ENCODE measurements around the gene HMOX2.

Gene HMOX2

GRCh38 chr16:4535627-4536108, 59.5 kb downstream of the HMOX2 start:
- no peak overlapping the region for H3K4me3 ChIP-seq (ENCODE audit: low read depth, low read length, poor library complexity, severe bottlenecking)
- H3K27ac ChIP-seq (ENCODE audit: low read depth, low read length, poor library complexity, severe bottlenecking): no peak overlapping the region
- TF ChIP-seq EZH2 (IDR thresholded peaks at IDR 0.05; ENCODE audit: borderline replicate concordance, low read length): no peak
- TF ChIP-seq CTCF (IDR thresholded peaks at IDR 0.05; ENCODE audit: low read length): no peak
- peaks cover 5% of the 10 kb centered on the region; the same call in 1 of the 2 replicates for H3K9me3 ChIP-seq (ENCODE audit: low read length)
- no peaks in the 10 kb centered on the region for H3K9me2 ChIP-seq (ENCODE audit: low read depth, low read length)
- no peaks in the 10 kb centered on the region for H3K79me2 ChIP-seq (ENCODE audit: insufficient read depth, low read length)
- H3K4me1 ChIP-seq (ENCODE audit: insufficient read depth, low read length, severe bottlenecking): peaks cover 7% of the 10 kb centered on the region
- no peaks in the 10 kb centered on the region for H4K20me1 ChIP-seq (ENCODE audit: insufficient read depth, low read length)
- no peak overlapping the region for H3K9ac ChIP-seq (ENCODE audit: low read length)
- no peaks in the 10 kb centered on the region; the same call in 1 of the 2 replicates for H3K27me3 ChIP-seq (ENCODE audit: insufficient read depth, low read length)
- H2AFZ ChIP-seq (ENCODE audit: low read length): no peak overlapping the region
- peaks cover 6% of the 10 kb centered on the region; the same call in 1 of the 2 replicates for H3K36me3 ChIP-seq (ENCODE audit: insufficient read depth, low read length)
- H3K4me2 ChIP-seq (ENCODE audit: low read length): no peak overlapping the region
- H3F3A ChIP-seq (ENCODE audit: insufficient read depth, low read length): no peaks in the 10 kb centered on the region

GRCh38 chr16:4536391-4537106, 60.4 kb downstream of the HMOX2 start:
- Histone ChIP-seq H4K20me1 (ENCODE audit: insufficient read depth, low read length) (no peaks in the 10 kb centered on the region), H3K9me3 (ENCODE audit: low read length) (peaks cover 5% of the 10 kb centered on the region; the same call in 1 of the 2 replicates), H3K9ac (ENCODE audit: low read length) (no peak overlapping the region), H3K4me1 (ENCODE audit: insufficient read depth, low read length, severe bottlenecking) (peaks cover 6% of the 10 kb centered on the region), H3K4me2 (ENCODE audit: low read length) (no peak overlapping the region), H3K9me2 (ENCODE audit: low read depth, low read length) (no peaks in the 10 kb centered on the region), H3F3A (ENCODE audit: insufficient read depth, low read length) (no peaks in the 10 kb centered on the region), H3K27ac (ENCODE audit: low read depth, low read length, poor library complexity, severe bottlenecking) (no peak overlapping the region), H2AFZ (ENCODE audit: low read length) (no peak overlapping the region), H3K36me3 (ENCODE audit: insufficient read depth, low read length) (peaks cover 6% of the 10 kb centered on the region; the same call in 1 of the 2 replicates), H3K79me2 (ENCODE audit: insufficient read depth, low read length) (no peaks in the 10 kb centered on the region), H3K4me3 (ENCODE audit: low read depth, low read length, poor library complexity, severe bottlenecking) (no peak overlapping the region), H3K27me3 (ENCODE audit: insufficient read depth, low read length) (no peaks in the 10 kb centered on the region; the same call in 1 of the 2 replicates)
- no peak for TF ChIP-seq EZH2 (IDR thresholded peaks at IDR 0.05; ENCODE audit: borderline replicate concordance, low read length)
- TF ChIP-seq CTCF (IDR thresholded peaks at IDR 0.05; ENCODE audit: low read length): no peak

- H3K9me3 ChIP-seq (ENCODE audit: low read length): peaks cover 5% of the 10 kb centered on the region; the same call in 1 of the 2 replicates
- H3K9me2 ChIP-seq (ENCODE audit: low read depth, low read length): no peaks in the 10 kb centered on the region
- no peak overlapping the region for H2AFZ ChIP-seq (ENCODE audit: low read length)
- H4K20me1 ChIP-seq (ENCODE audit: insufficient read depth, low read length): no peaks in the 10 kb centered on the region
- H3K27me3 ChIP-seq (ENCODE audit: insufficient read depth, low read length): no peaks in the 10 kb centered on the region; the same call in 1 of the 2 replicates
- no peaks in the 10 kb centered on the region for H3F3A ChIP-seq (ENCODE audit: insufficient read depth, low read length)
- no peak overlapping the region for H3K9ac ChIP-seq (ENCODE audit: low read length)
- H3K27ac ChIP-seq (ENCODE audit: low read depth, low read length, poor library complexity, severe bottlenecking): no peak overlapping the region
- H3K36me3 ChIP-seq (ENCODE audit: insufficient read depth, low read length): peaks cover 6% of the 10 kb centered on the region; the same call in 1 of the 2 replicates
- TF ChIP-seq EZH2 (IDR thresholded peaks at IDR 0.05; ENCODE audit: borderline replicate concordance, low read length) (no peak), CTCF (IDR thresholded peaks at IDR 0.05; ENCODE audit: low read length) (no peak)
- no peak overlapping the region for H3K4me3 ChIP-seq (ENCODE audit: low read depth, low read length, poor library complexity, severe bottlenecking)
- H3K79me2 ChIP-seq (ENCODE audit: insufficient read depth, low read length): no peaks in the 10 kb centered on the region
- H3K4me2 ChIP-seq (ENCODE audit: low read length): no peak overlapping the region
- no peaks in the 10 kb centered on the region for H3K4me1 ChIP-seq (ENCODE audit: insufficient read depth, low read length, severe bottlenecking)
These were observed 61.5 kb downstream of the HMOX2 start for GRCh38 chr16:4537376-4538343.
